Upper lobe of right lung (tissue), 1 donor: Measurements from ENCODE around the gene EIF3K. TPM values are rescaled to one million over a fixed set of nuclear protein-coding genes. Genes with fewer than 3 reads are reported as not detected.
"Not testable (repeated sequence)": the region's sequence is repeated elsewhere in the genome, so short reads cannot be mapped to it uniquely, and the experiment has no call there.

Source experiments
- ATAC-seq: fragments of 200-7000 bp; cut with Tn5 transposase; one replicate; pipeline ENCODE4 v1.9.1; 2020; ENCODE audit warnings: mild to moderate bottlenecking, moderate library complexity
- DNase-seq: peaks from one replicate; pipeline ENCODE4 v3.0.0-alpha.2; 2020
- H3K27ac ChIP-seq: fragments of 200-600 bp; one replicate; pipeline ENCODE4 v1.8.0; 2022
- H3K27me3 ChIP-seq: fragments of 200-600 bp; one replicate; pipeline ENCODE4 v1.8.0; 2022; ENCODE audit warnings: mild to moderate bottlenecking
- H3K36me3 ChIP-seq: fragments of 200-600 bp; one replicate; pipeline ENCODE4 v1.8.0; 2022
- H3K4me1 ChIP-seq: fragments of 200-600 bp; one replicate; pipeline ENCODE4 v1.8.0; 2022
- H3K4me3 ChIP-seq: fragments of 200-600 bp; one replicate; pipeline ENCODE4 v1.8.0; 2022; ENCODE audit warnings: mild to moderate bottlenecking
- H3K9me3 ChIP-seq: fragments of 200-600 bp; one replicate; pipeline ENCODE4 v1.8.0; 2022
- CTCF ChIP-seq: fragments of 200-600 bp; IDR thresholded peaks from one replicate; pipeline ENCODE4 v1.8.0; 2022; ENCODE audit warnings: antibody characterized with exemption
- intact Hi-C: fragments of 100-400 bp; cut with DNase I; formaldehyde crosslinking; loops from one replicate; pipeline ENCODE4 v1.11.0; 2022
- total RNA-seq: library from RNA; stranded (reverse); fragmentation: NEBNext Ultra II Directional; extraction: Animal tissue kit (Norgen Biotek cat#: 25700); gene quantifications from one replicate; pipeline ENCODE4 v1.2.1, GENCODE V29; 2021
- donor health status: DM: no; HTN: yes; CAD: no; lungs with severe emphysema.

Gene EIF3K
- total RNA-seq, 1 donor from 2014 or later = 215 TPM

GRCh38 chr19:38624822-38625221 is 5.8 kb downstream of the EIF3K start:
- no peak for ATAC-seq
- Histone ChIP-seq H3K27me3 (no peaks in the 10 kb centered on the region), H3K4me3 (no peak overlapping the region), H3K4me1 (peaks cover 6% of the 10 kb centered on the region), H3K27ac (no peak overlapping the region), H3K9me3 (no peaks in the 10 kb centered on the region), H3K36me3 (peaks cover 95% of the 10 kb centered on the region)
- no peak for DNase-seq
- intact Hi-C loops = no loop called here
- no peak for TF ChIP-seq CTCF

- ATAC-seq = no peak
- DNase-seq = no peak
- peaks cover 88% of the 10 kb centered on the region for H3K36me3 ChIP-seq
- H3K27me3 ChIP-seq = no peaks in the 10 kb centered on the region
- no peaks in the 10 kb centered on the region for H3K9me3 ChIP-seq
- no peak overlapping the region for H3K27ac ChIP-seq
- TF ChIP-seq CTCF = no peak
- no peak overlapping the region for H3K4me3 ChIP-seq
- intact Hi-C loops = no loop called here
- no peaks in the 10 kb centered on the region for H3K4me1 ChIP-seq
These were observed 7.4 kb downstream of the EIF3K start for GRCh38 chr19:38626401-38626800.

- no peaks in the 10 kb centered on the region for H3K9me3 ChIP-seq
- DNase-seq (no peak), ATAC-seq (no peak)
- no peak overlapping the region for H3K27ac ChIP-seq
- intact Hi-C loops = no loop called here
- no peak for TF ChIP-seq CTCF
- no peak overlapping the region for H3K4me3 ChIP-seq
- H3K36me3 ChIP-seq = peaks cover 73% of the 10 kb centered on the region
- H3K27me3 ChIP-seq = no peaks in the 10 kb centered on the region
- peaks cover 4% of the 10 kb centered on the region for H3K4me1 ChIP-seq
These were observed 10.6 kb downstream of the EIF3K start for GRCh38 chr19:38629568-38629967.

- ATAC-seq, H3K4me1 ChIP-seq, H3K27me3 ChIP-seq, DNase-seq, H3K27ac ChIP-seq, H3K4me3 ChIP-seq, H3K9me3 ChIP-seq, intact Hi-C loops: not testable (repeated sequence)
- H3K36me3 ChIP-seq = peaks cover 70% of the 10 kb centered on the region
These were observed 12.3 kb downstream of the EIF3K start for GRCh38 chr19:38631301-38631700.

- H3K27me3 ChIP-seq, H3K4me3 ChIP-seq, intact Hi-C loops, DNase-seq, H3K9me3 ChIP-seq, ATAC-seq, H3K4me1 ChIP-seq, H3K27ac ChIP-seq: not testable (repeated sequence)
- peaks cover 66% of the 10 kb centered on the region for H3K36me3 ChIP-seq
These were observed 13.0 kb downstream of the EIF3K start for GRCh38 chr19:38631811-38632475.

GRCh38 chr19:38632476-38633213 is 13.7 kb downstream of the EIF3K start:
- peaks cover 59% of the 10 kb centered on the region for H3K36me3 ChIP-seq
- H3K27ac ChIP-seq = no peak overlapping the region

More at GRCh38 chr19:38632476-38633213, 13.7 kb downstream of the EIF3K start:
- intact Hi-C loops = no loop called here
- Histone ChIP-seq H3K9me3 (no peaks in the 10 kb centered on the region), H3K4me1 (peaks cover 4% of the 10 kb centered on the region), H3K27me3 (no peaks in the 10 kb centered on the region), H3K4me3 (no peak overlapping the region)
- DNase-seq = no peak
- no peak for ATAC-seq
- no peak for TF ChIP-seq CTCF
